Heart left ventricle (tissue), 13 donors: ENCODE measurements around the gene SERPINB8.

Source experiments
- CTCF ChIP-seq, 12 donors: fragments of 200-600 bp; sonication (generic) in 4 of 12; IDR thresholded peaks; one replicate each; pipeline versions ENCODE4 v1.5.0 to v1.8.0; 2018 to 2022; ENCODE audit warnings: antibody characterized with exemption in 12 of 12, mild to moderate bottlenecking in 5 of 12
- POLR2A ChIP-seq, 2 donors: fragments of 450-650 bp; IDR thresholded peaks; one replicate each; pipeline ENCODE4 v1.6.1; 2017; ENCODE audit warnings: antibody characterized with exemption in 2 of 2, mild to moderate bottlenecking in 2 of 2, moderate library complexity in 2 of 2
- donor health status: ischemic (EF 13 %, LVEDD 7.1; RV severe dilation, severe dysfunction).
- donor health status: DM: no; HTN: yes; CAD: no.
- donor health status: DM: no; HTN: no; CAD: no.
- donor health status: ischemic (EF 25% LVEDD 6.9; RV normal size, moderate dysfunction).
- donor health status: ischemic (EF 25% LVEDD 5.7; RV mildly dilated, moderate dysfunction).
- donor health status: ischemic (EF 35%, LVEDD 5.7; RV mildly dilated, moderate dysfunction).
- donor health status: nonischemic (EF 11% LVEDD 7.7; RV severe dilation, severe dysfunction).
- donor health status: DM: yes; HTN: yes; CAD: no.
- donor health status: PGD.
- donor health status: ischemic (EF 29% LVEDD 5.4; RV normal size, mild dysfunction).
- donor health status: nonischemic (EF 23%, LVEDD 6.1; RV moderate dilation, normal function).

- TF ChIP-seq CTCF (IDR thresholded peaks at IDR 0.05) (no peak), POLR2A (IDR thresholded peaks at IDR 0.05) (no peak)
Measured at GRCh38 chr18:63992751-63993150, 22.9 kb downstream of the SERPINB8 start.
